GM23248 (cell line): ENCODE data around the gene FLT1. TPM values are rescaled to one million over a fixed set of nuclear protein-coding genes. Genes with fewer than 3 reads are reported as not detected.
A peak's percentile ranks its signal among the peaks of the same experiment; 100 is the strongest.

Experiments
- DNase-seq: peaks from one replicate; pipeline ENCODE4 v3.0.0-alpha.2; 2015
- H2AFZ ChIP-seq: fragments of 200-600 bp; sonication (generic); 2 replicates; pipeline ENCODE4 v1.6.1; 2016; ENCODE audit warnings: antibody characterized with exemption
- H3F3A ChIP-seq: fragments of 200-600 bp; sonication (generic); 2 replicates; pipeline ENCODE4 v1.6.1; 2016; ENCODE audit warnings: mild to moderate bottlenecking, antibody characterized with exemption, mixed run types; ENCODE audit not compliant: insufficient read depth
- H3K27ac ChIP-seq: fragments of 200-600 bp; sonication (generic); 2 replicates; pipeline ENCODE4 v1.5.1; 2016; ENCODE audit warnings: mild to moderate bottlenecking
- H3K27me3 ChIP-seq: fragments of 200-600 bp; sonication (generic); replicated peaks from 2 replicates; pipeline ENCODE4 v1.6.1; 2016; ENCODE audit warnings: mild to moderate bottlenecking; ENCODE audit not compliant: insufficient read depth
- H3K36me3 ChIP-seq: fragments of 200-600 bp; sonication (generic); 2 replicates; pipeline ENCODE4 v1.6.1; 2016; ENCODE audit warnings: low read depth, mild to moderate bottlenecking
- H3K4me1 ChIP-seq: fragments of 200-600 bp; sonication (generic); 2 replicates; pipeline ENCODE4 v1.6.1; 2016; ENCODE audit warnings: mild to moderate bottlenecking; ENCODE audit not compliant: insufficient read depth
- H3K4me2 ChIP-seq: fragments of 200-600 bp; sonication (generic); one replicate; pipeline ENCODE4 v1.6.1; 2016; ENCODE audit warnings: mild to moderate bottlenecking; ENCODE audit not compliant: unreplicated experiment
- H3K4me3 ChIP-seq: fragments of 200-600 bp; sonication (generic); 2 replicates; pipeline ENCODE4 v1.5.1; 2016; ENCODE audit warnings: mild to moderate bottlenecking
- H3K79me2 ChIP-seq: fragments of 200-600 bp; sonication (generic); 2 replicates; pipeline ENCODE4 v1.6.1; 2016; ENCODE audit warnings: mild to moderate bottlenecking; ENCODE audit not compliant: insufficient read depth
- H3K9ac ChIP-seq: fragments of 200-600 bp; sonication (generic); 2 replicates; pipeline ENCODE4 v1.6.1; 2016; ENCODE audit warnings: mild to moderate bottlenecking
- H3K9me2 ChIP-seq: fragments of 200-600 bp; sonication (generic); 2 replicates; pipeline ENCODE4 v1.6.1; 2016; ENCODE audit warnings: mixed run types, mild to moderate bottlenecking, moderate library complexity; ENCODE audit not compliant: insufficient read depth
- H3K9me3 ChIP-seq: fragments of 200-600 bp; sonication (generic); one replicate; pipeline ENCODE4 v1.6.1; 2017; ENCODE audit warnings: low read depth
- H4K20me1 ChIP-seq: fragments of 200-600 bp; sonication (generic); 2 replicates; pipeline ENCODE4 v1.6.0; 2016; ENCODE audit not compliant: insufficient read depth
- EZH2 ChIP-seq: fragments of 200-600 bp; sonication (generic); IDR thresholded peaks from 2 replicates; pipeline ENCODE4 v1.6.1; 2018; ENCODE audit warnings: antibody characterized with exemption, mild to moderate bottlenecking; ENCODE audit not compliant: insufficient read depth, poor library complexity, severe bottlenecking
- EZH2phosphoT487 ChIP-seq: fragments of 200-600 bp; sonication (generic); IDR thresholded peaks from 2 replicates; pipeline ENCODE4 v1.6.1; 2018; ENCODE audit warnings: antibody characterized with exemption, moderate library complexity, mild to moderate bottlenecking, low read depth; ENCODE audit not compliant: insufficient read depth
- WGBS, 2 experiments: methylation state at CpG; one replicate each; pipeline ENCODE4 v1.1.6; 2015 to 2017; ENCODE audit warnings: low lambda C conversion rate in 2 of 2, low coverage in 1 of 2; ENCODE audit errors: missing lambda C conversion rate in 2 of 2; 5-methylcytosine and 5-hydroxymethylcytosine counted together
- in situ Hi-C: fragments of 300-500 bp; cut with MboI; formaldehyde crosslinking; loops from 2 replicates; pipeline ENCODE4 v1.15.0; 2020
- polyA plus RNA-seq: library from polyadenylated mRNA; unstranded; fragments of >200 nt; fragmentation: Nextera tagmentation; extraction: Ambion mirVana; gene quantifications from 2 replicates; pipeline ENCODE4 v1.2.1, GENCODE V29; 2016
- total RNA-seq: library from RNA; depleted of rRNA; stranded (reverse); fragments of >200 nt; shearing (Covaris generic); gene quantifications from 2 replicates; pipeline ENCODE4 v1.2.3, GENCODE V29; 2014

The FLT1 gene
- total and polyA plus RNA-seq, 2 experiments from 2014 or later: 12.9 to 18.6 TPM

DNA sequence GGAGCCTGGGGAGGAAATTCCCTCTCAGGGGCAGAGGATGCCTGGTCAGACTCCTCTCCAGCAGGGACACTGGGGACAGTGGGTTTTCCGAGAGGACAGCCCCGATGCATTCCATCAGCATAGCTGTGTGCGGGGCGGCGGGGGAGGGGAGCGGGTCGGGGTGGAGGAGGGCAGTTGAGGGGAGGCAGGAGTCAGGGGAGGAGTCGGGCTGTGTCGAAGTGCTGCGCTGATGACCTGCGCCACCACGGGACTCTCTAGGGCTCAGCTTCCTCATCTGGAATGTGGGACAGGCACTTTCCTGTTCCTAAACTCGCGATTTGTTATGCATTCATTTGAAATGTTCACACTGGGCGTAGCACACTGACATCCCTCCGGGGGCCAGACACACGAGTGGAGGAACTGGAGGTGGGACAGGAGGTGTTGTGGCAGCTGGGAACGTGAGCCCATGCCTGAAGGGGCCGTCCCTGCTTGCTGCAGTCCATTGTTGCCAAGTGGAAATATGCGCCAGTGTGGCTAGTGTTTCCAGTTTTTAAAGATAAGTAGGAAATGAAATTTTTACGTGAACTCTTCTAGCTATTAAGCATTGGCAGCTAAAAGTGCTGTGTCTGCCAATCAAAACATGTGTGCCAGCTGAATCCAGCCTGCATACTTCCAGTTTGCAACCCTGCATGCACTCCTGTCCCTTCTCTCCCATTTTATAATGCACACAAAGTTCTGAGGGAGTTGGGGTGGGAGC, 43.3 kb downstream of the FLT1 start:
- TF ChIP-seq EZH2phosphoT487 (no peak), EZH2 (no peak)
- H3K9me3 ChIP-seq: no peaks in the 10 kb centered on the region
- 37 to 45% methylated on average over 11 to 16 of the region's 21 CpGs for whole genome bisulfite sequencing, 2 experiments
- H3K79me2 ChIP-seq: no peaks in the 10 kb centered on the region
- in situ Hi-C loops: no loop called here
- H4K20me1 ChIP-seq: no peaks in the 10 kb centered on the region
- H3K4me1 ChIP-seq: peaks cover 12% of the 10 kb centered on the region
- 0 out of 2 replicates have a peak overlapping the region, but pooled peaks have one; percentile 18 for H2AFZ ChIP-seq
- H3K27me3 ChIP-seq: no peaks in the 10 kb centered on the region
- H3F3A ChIP-seq: 0 out of 2 replicates have a peak, but pooled peaks cover 3% of the 10 kb centered on the region
- H3K4me2 ChIP-seq: no peak overlapping the region
- no peaks in the 10 kb centered on the region for H3K36me3 ChIP-seq
- H3K27ac ChIP-seq: no peak overlapping the region
- no peak overlapping the region for H3K9ac ChIP-seq
- peak; percentile 4 for DNase-seq
- H3K4me3 ChIP-seq: no peak overlapping the region
- H3K9me2 ChIP-seq: no peaks in the 10 kb centered on the region

DNA sequence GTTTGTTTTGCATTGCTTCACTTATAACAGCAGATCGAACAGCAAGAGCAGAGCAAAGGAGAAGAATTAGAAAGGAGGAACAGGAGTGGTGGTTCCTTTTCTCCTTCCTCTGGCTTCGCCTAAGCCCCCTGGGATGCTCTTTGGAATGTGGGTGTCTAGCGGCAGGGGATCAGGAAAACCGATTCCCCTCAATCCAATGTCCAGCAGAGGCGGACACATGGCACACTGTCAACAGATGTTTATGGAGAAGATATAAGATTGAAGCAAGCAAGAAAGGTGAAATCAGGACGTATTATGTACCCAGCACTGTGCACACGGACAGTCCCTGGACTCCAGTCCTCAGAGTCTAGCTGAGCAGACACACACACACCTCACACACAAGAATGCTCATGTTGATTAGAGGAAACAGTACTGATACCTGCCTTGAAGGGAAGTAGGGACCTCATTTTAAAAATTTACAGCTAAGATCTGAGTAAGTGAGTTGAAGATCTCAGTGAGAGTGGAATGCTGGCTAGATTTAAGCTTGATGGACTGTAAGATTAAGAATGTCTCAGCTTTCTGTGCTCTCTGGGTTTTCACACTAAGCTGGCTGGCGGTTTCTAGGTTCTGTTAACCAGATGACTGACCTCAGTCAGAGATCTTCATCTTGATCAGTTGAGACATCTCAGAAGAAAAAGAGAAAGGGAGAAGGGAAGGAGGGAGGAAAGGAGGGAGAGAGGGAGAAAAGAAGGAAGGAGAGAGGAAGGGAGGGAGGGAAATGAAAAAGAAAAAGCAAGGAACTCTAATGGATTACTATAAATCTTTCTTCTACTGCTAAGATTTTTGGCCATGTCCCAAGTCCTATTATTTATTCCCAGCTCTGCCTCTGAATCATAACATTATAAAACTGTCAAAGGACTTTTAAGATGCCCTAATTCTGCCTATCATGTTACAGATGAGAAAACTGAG, 44.8 kb downstream of the FLT1 start:
- H3K27me3 ChIP-seq: no peaks in the 10 kb centered on the region
- in situ Hi-C loops: no loop called here

GRCh38 chr13:28448651-28449358, 46.1 kb downstream of the FLT1 start:
- TF ChIP-seq EZH2phosphoT487: no peak
- no peak for TF ChIP-seq EZH2
- WGBS, 2 experiments: 96 to 97% methylated on average over 4 of the region's 4 CpGs
- no peak overlapping the region for H3K9ac ChIP-seq

More for the DNA sequence above, 44.8 kb downstream of the FLT1 start:
- no peak overlapping the region for H3K4me2 ChIP-seq
- peaks cover 12% of the 10 kb centered on the region for H3K4me1 ChIP-seq
- H3F3A ChIP-seq: 0 out of 2 replicates have a peak, but pooled peaks cover 3% of the 10 kb centered on the region
- H3K36me3 ChIP-seq: no peaks in the 10 kb centered on the region
- no peak overlapping the region for H3K27ac ChIP-seq
- H3K9me3 ChIP-seq: no peaks in the 10 kb centered on the region
- no peak overlapping the region for H3K9ac ChIP-seq
- DNase-seq: peak; percentile 30
- H3K4me3 ChIP-seq: no peak overlapping the region
- H2AFZ ChIP-seq: no peak overlapping the region
- TF ChIP-seq EZH2phosphoT487: no peak
- TF ChIP-seq EZH2: no peak
- no peaks in the 10 kb centered on the region for H4K20me1 ChIP-seq
- 72 to 76% methylated on average over 8 of the region's 8 CpGs for WGBS, 2 experiments
- H3K9me2 ChIP-seq: no peaks in the 10 kb centered on the region
- H3K79me2 ChIP-seq: no peaks in the 10 kb centered on the region

GRCh38 chr13:28447989-28448388, 46.9 kb downstream of the FLT1 start:
- in situ Hi-C loops: no loop called here
- H2AFZ ChIP-seq: no peak overlapping the region
- H3K4me2 ChIP-seq: no peak overlapping the region
- H4K20me1 ChIP-seq: no peaks in the 10 kb centered on the region
- H3K36me3 ChIP-seq: no peaks in the 10 kb centered on the region
- H3K9ac ChIP-seq: no peak overlapping the region
- no peaks in the 10 kb centered on the region for H3K9me2 ChIP-seq
- no peak overlapping the region for H3K4me3 ChIP-seq
- no peaks in the 10 kb centered on the region for H3K27me3 ChIP-seq
- H3K4me1 ChIP-seq: peaks cover 12% of the 10 kb centered on the region
- no peaks in the 10 kb centered on the region for H3K9me3 ChIP-seq
- H3F3A ChIP-seq: 0 out of 2 replicates have a peak, but pooled peaks cover 3% of the 10 kb centered on the region
- no peak overlapping the region for H3K27ac ChIP-seq
- no peaks in the 10 kb centered on the region for H3K79me2 ChIP-seq
- no peak for TF ChIP-seq EZH2
- TF ChIP-seq EZH2phosphoT487: no peak
- no peak for DNase-seq

More at GRCh38 chr13:28448651-28449358, 46.1 kb downstream of the FLT1 start:
- no peaks in the 10 kb centered on the region for H3K27me3 ChIP-seq
- no peak for DNase-seq
- H3F3A ChIP-seq: 0 out of 2 replicates have a peak, but pooled peaks cover 3% of the 10 kb centered on the region
- H3K79me2 ChIP-seq: no peaks in the 10 kb centered on the region
- no peaks in the 10 kb centered on the region for H3K9me3 ChIP-seq
- no peaks in the 10 kb centered on the region for H3K36me3 ChIP-seq
- no peak overlapping the region for H3K4me2 ChIP-seq
- in situ Hi-C loops: no loop called here
- no peaks in the 10 kb centered on the region for H3K9me2 ChIP-seq
- H2AFZ ChIP-seq: no peak overlapping the region
- peaks cover 12% of the 10 kb centered on the region for H3K4me1 ChIP-seq
- H4K20me1 ChIP-seq: no peaks in the 10 kb centered on the region
- H3K27ac ChIP-seq: no peak overlapping the region
- no peak overlapping the region for H3K4me3 ChIP-seq
